ENCODE data around the gene EML4. TPM values are rescaled to one million over a fixed set of nuclear protein-coding genes. Genes with fewer than 3 reads are reported as not detected.

The EML4 gene
- total RNA-seq, 1 donor from 2014 or later, result 4.3 TPM

DNA sequence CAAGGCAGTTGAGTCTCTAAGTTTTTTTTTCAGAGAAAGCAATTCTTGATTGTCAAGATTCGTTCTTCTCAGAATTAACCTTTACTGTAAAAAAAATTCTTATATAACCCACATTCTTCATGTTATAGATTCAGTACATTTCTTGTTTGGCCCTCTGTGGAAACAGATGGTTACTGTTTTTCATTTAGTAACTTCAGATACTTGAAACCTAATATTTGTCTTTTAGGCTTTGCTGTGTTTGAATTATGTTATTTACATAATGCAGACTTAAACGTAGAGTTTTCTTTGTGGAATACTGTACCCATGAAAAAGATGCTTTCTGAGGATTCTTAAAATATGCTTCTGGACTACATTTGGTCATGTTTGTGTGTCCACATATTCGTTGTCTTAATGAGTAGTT is 48.2 kb downstream of the EML4 start:
- H3K27me3 ChIP-seq (ENCODE audit: low read depth), result no peaks in the 10 kb centered on the region
- H3K4me3 ChIP-seq, result no peak overlapping the region
- peaks cover 18% of the 10 kb centered on the region for H3K4me1 ChIP-seq
- no peak for TF ChIP-seq CTCF (IDR thresholded peaks at IDR 0.05; ENCODE audit: borderline replicate concordance)
- no peak overlapping the region for H3K27ac ChIP-seq (replicated peaks)
- intact Hi-C loops (cut with micrococcal nuclease), result no loop called here
- no peak for DNase-seq
- no peaks in the 10 kb centered on the region for H3K9me3 ChIP-seq (replicated peaks)
- no peaks in the 10 kb centered on the region for H3K36me3 ChIP-seq

GRCh38 chr2:42217914-42218313 is 48.8 kb downstream of the EML4 start:
- DNase-seq, result no peak
- H3K4me1 ChIP-seq, result peaks cover 12% of the 10 kb centered on the region
- H3K27me3 ChIP-seq (ENCODE audit: low read depth), result no peaks in the 10 kb centered on the region
- H3K27ac ChIP-seq (replicated peaks), result no peak overlapping the region
- H3K36me3 ChIP-seq, result no peaks in the 10 kb centered on the region
- H3K4me3 ChIP-seq, result no peak overlapping the region
- no peak for TF ChIP-seq CTCF (IDR thresholded peaks at IDR 0.05; ENCODE audit: borderline replicate concordance)
- H3K9me3 ChIP-seq (replicated peaks), result no peaks in the 10 kb centered on the region
- intact Hi-C loops (cut with micrococcal nuclease), result no loop called here

- DNase-seq, result no peak
- Histone ChIP-seq H3K9me3 (replicated peaks) (no peaks in the 10 kb centered on the region), H3K27me3 (ENCODE audit: low read depth) (no peaks in the 10 kb centered on the region), H3K4me3 (no peak overlapping the region), H3K27ac (replicated peaks) (no peak overlapping the region), H3K36me3 (no peaks in the 10 kb centered on the region), H3K4me1 (peaks cover 17% of the 10 kb centered on the region)
- TF ChIP-seq CTCF (IDR thresholded peaks at IDR 0.05; ENCODE audit: borderline replicate concordance), result no peak
- intact Hi-C loops (cut with micrococcal nuclease), result no loop called here
Observed at GRCh38 chr2:42218712-42219111, 49.6 kb downstream of the EML4 start.

- TF ChIP-seq CTCF (IDR thresholded peaks at IDR 0.05; ENCODE audit: borderline replicate concordance), result no peak
- no peak for DNase-seq
- H3K4me1 ChIP-seq, result peaks cover 21% of the 10 kb centered on the region
- H3K9me3 ChIP-seq (replicated peaks), result no peaks in the 10 kb centered on the region
- H3K27ac ChIP-seq (replicated peaks), result no peak overlapping the region
- no peak overlapping the region for H3K4me3 ChIP-seq
- H3K27me3 ChIP-seq (ENCODE audit: low read depth), result no peaks in the 10 kb centered on the region
- no peaks in the 10 kb centered on the region for H3K36me3 ChIP-seq
- intact Hi-C loops (cut with micrococcal nuclease), result no loop called here
Observed at GRCh38 chr2:42219160-42219559, 50.0 kb downstream of the EML4 start.

DNA sequence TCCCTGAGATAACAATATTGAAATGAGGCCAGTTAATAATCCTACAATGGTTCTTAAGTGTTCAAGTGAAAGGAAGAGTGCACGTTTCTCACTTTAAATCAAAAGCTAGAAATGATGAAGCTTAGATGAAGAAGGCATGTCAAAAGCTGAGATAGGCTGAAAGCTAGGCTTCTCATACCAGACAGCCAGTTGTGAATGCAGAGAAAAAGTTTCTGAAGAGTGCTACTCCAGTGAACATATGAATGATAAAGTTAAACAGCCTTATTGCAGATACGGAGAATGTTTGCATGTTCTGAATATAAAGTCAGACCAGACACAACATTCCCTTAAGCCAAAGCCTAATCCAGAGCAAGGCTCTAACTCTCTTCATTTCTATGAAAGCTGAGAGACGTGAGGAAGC is 51.4 kb downstream of the EML4 start:
- no peak for DNase-seq
- intact Hi-C loops (cut with micrococcal nuclease), result no loop called here
- no peaks in the 10 kb centered on the region for H3K36me3 ChIP-seq
- H3K4me3 ChIP-seq, result no peak overlapping the region
- H3K4me1 ChIP-seq, result peaks cover 25% of the 10 kb centered on the region
- H3K27ac ChIP-seq (replicated peaks), result no peak overlapping the region
- TF ChIP-seq CTCF (IDR thresholded peaks at IDR 0.05; ENCODE audit: borderline replicate concordance), result no peak
- H3K27me3 ChIP-seq (ENCODE audit: low read depth), result no peaks in the 10 kb centered on the region
- no peaks in the 10 kb centered on the region for H3K9me3 ChIP-seq (replicated peaks)
